Loucy (cell line): ENCODE measurements around the gene NDC80.

Experiments
- H2AFZ ChIP-seq: fragments of 200-600 bp; sonication (generic); 2 replicates; pipeline ENCODE4 v1.6.0; 2016; ENCODE audit warnings: antibody characterized with exemption, mild to moderate bottlenecking, low read length, moderate library complexity
- H3F3A ChIP-seq: fragments of 200-600 bp; 2 replicates; pipeline ENCODE4 v1.6.0; 2016; ENCODE audit warnings: antibody characterized with exemption, low read depth, mild to moderate bottlenecking
- H3K27me3 ChIP-seq: fragments of 200-600 bp; sonication (generic); 2 replicates; pipeline ENCODE4 v1.6.1; 2014; ENCODE audit warnings: low read length, mild to moderate bottlenecking; ENCODE audit not compliant: insufficient read depth, poor library complexity, severe bottlenecking
- H3K36me3 ChIP-seq: fragments of 200-600 bp; sonication (generic); 2 replicates; pipeline ENCODE4 v1.6.1; 2016; ENCODE audit warnings: low read length; ENCODE audit not compliant: insufficient read depth
- H3K4me1 ChIP-seq: fragments of 200-600 bp; sonication (generic); 2 replicates; pipeline ENCODE4 v1.5.1; 2014; ENCODE audit warnings: low read length, mild to moderate bottlenecking; ENCODE audit not compliant: insufficient read depth, poor library complexity, severe bottlenecking
- H3K4me2 ChIP-seq: fragments of 200-600 bp; sonication (generic); 2 replicates; pipeline ENCODE4 v1.6.0; 2014; ENCODE audit warnings: antibody characterized with exemption, low read length, low read depth, mild to moderate bottlenecking; ENCODE audit not compliant: poor library complexity, severe bottlenecking
- H3K4me3 ChIP-seq: fragments of 200-600 bp; sonication (generic); 2 replicates; pipeline ENCODE4 v1.5.1; 2014; ENCODE audit warnings: low read length, mild to moderate bottlenecking, mixed read lengths; ENCODE audit not compliant: poor library complexity, severe bottlenecking
- H3K79me2 ChIP-seq: fragments of 200-600 bp; sonication (generic); 2 replicates; pipeline ENCODE4 v1.6.1; 2014; ENCODE audit warnings: low read length; ENCODE audit not compliant: insufficient read depth
- H3K9ac ChIP-seq: fragments of 200-600 bp; sonication (generic); 2 replicates; pipeline ENCODE4 v1.6.0; 2014; ENCODE audit warnings: mild to moderate bottlenecking, low read depth, low read length, moderate library complexity; ENCODE audit not compliant: poor library complexity, severe bottlenecking
- H3K9me2 ChIP-seq: fragments of 200-600 bp; sonication (generic); replicated peaks from 2 replicates; pipeline ENCODE4 v1.6.1; 2016; ENCODE audit warnings: low read depth, low read length, mixed read lengths
- H3K9me3 ChIP-seq: fragments of 200-600 bp; sonication (generic); 2 replicates; pipeline ENCODE4 v1.6.1; 2014; ENCODE audit warnings: mild to moderate bottlenecking, antibody characterized with exemption, low read length, low read depth; ENCODE audit not compliant: insufficient read depth
- H4K20me1 ChIP-seq: fragments of 200-600 bp; sonication (generic); 2 replicates; pipeline ENCODE4 v1.6.0; 2014; ENCODE audit warnings: antibody characterized with exemption, low read length, mild to moderate bottlenecking; ENCODE audit not compliant: insufficient read depth, poor library complexity, severe bottlenecking
- CTCF ChIP-seq: fragments of 200-600 bp; sonication (generic); conservative IDR thresholded peaks from 2 replicates; pipeline ENCODE4 v1.5.1; 2014; ENCODE audit warnings: mild to moderate bottlenecking, antibody characterized with exemption, low read length
- EZH2phosphoT487 ChIP-seq: fragments of 200-600 bp; IDR thresholded peaks from 2 replicates; pipeline ENCODE4 v1.6.1; 2018; ENCODE audit warnings: antibody characterized with exemption, mild to moderate bottlenecking, moderate library complexity, borderline replicate concordance

The NDC80 gene

GRCh38 chr18:2617401-2617998, 46.1 kb downstream of the NDC80 start:
- H3K4me2 ChIP-seq: no peak overlapping the region
- no peaks in the 10 kb centered on the region for H3K9me3 ChIP-seq
- TF ChIP-seq EZH2phosphoT487: no peak
- TF ChIP-seq CTCF: no peak
- no peaks in the 10 kb centered on the region for H3K9me2 ChIP-seq
- no peak overlapping the region for H3K4me3 ChIP-seq
- no peak overlapping the region for H2AFZ ChIP-seq
- no peaks in the 10 kb centered on the region for H3F3A ChIP-seq
- no peaks in the 10 kb centered on the region for H3K27me3 ChIP-seq
- peaks cover 46% of the 10 kb centered on the region for H3K36me3 ChIP-seq
- no peaks in the 10 kb centered on the region for H3K4me1 ChIP-seq
- H4K20me1 ChIP-seq: no peaks in the 10 kb centered on the region
- H3K79me2 ChIP-seq: no peaks in the 10 kb centered on the region
- H3K9ac ChIP-seq: no peak overlapping the region

GRCh38 chr18:2618009-2618408, 46.7 kb downstream of the NDC80 start:
- no peak overlapping the region for H3K9ac ChIP-seq
- H2AFZ ChIP-seq: no peak overlapping the region
- no peaks in the 10 kb centered on the region for H3K27me3 ChIP-seq
- no peaks in the 10 kb centered on the region for H3K79me2 ChIP-seq
- no peak overlapping the region for H3K4me2 ChIP-seq
- no peak overlapping the region for H3K4me3 ChIP-seq
- no peaks in the 10 kb centered on the region for H4K20me1 ChIP-seq
- no peaks in the 10 kb centered on the region for H3K9me3 ChIP-seq
- peaks cover 41% of the 10 kb centered on the region for H3K36me3 ChIP-seq
- H3K9me2 ChIP-seq: no peaks in the 10 kb centered on the region
- no peaks in the 10 kb centered on the region for H3F3A ChIP-seq
- H3K4me1 ChIP-seq: no peaks in the 10 kb centered on the region
- TF ChIP-seq EZH2phosphoT487 (no peak), CTCF (no peak)

- H3K4me2 ChIP-seq: no peak overlapping the region
- no peaks in the 10 kb centered on the region for H3K9me3 ChIP-seq
- no peak overlapping the region for H3K4me3 ChIP-seq
- no peaks in the 10 kb centered on the region for H3K4me1 ChIP-seq
- no peaks in the 10 kb centered on the region for H4K20me1 ChIP-seq
- TF ChIP-seq CTCF (no peak), EZH2phosphoT487 (no peak)
- H3K79me2 ChIP-seq: no peaks in the 10 kb centered on the region
- no peaks in the 10 kb centered on the region for H3K9me2 ChIP-seq
- no peak overlapping the region for H3K9ac ChIP-seq
- no peak overlapping the region for H2AFZ ChIP-seq
- H3F3A ChIP-seq: no peaks in the 10 kb centered on the region
- no peaks in the 10 kb centered on the region for H3K36me3 ChIP-seq
- H3K27me3 ChIP-seq: no peaks in the 10 kb centered on the region
Measured at GRCh38 chr18:2625217-2625616, 53.9 kb downstream of the NDC80 start.
